ENCODE data around the gene KCNMB2. TPM values are rescaled to one million over a fixed set of nuclear protein-coding genes. Genes with fewer than 3 reads are reported as not detected.

Gene KCNMB2
- total RNA-seq, 4 donors from 2014 or later, result 0.82 TPM; not detected in 3

- no peak for TF ChIP-seq POLR2AphosphoS5 (IDR thresholded peaks at IDR 0.05)
- TF ChIP-seq POLR2A (IDR thresholded peaks at IDR 0.05), result no peak
- TF ChIP-seq, protein P1, sequence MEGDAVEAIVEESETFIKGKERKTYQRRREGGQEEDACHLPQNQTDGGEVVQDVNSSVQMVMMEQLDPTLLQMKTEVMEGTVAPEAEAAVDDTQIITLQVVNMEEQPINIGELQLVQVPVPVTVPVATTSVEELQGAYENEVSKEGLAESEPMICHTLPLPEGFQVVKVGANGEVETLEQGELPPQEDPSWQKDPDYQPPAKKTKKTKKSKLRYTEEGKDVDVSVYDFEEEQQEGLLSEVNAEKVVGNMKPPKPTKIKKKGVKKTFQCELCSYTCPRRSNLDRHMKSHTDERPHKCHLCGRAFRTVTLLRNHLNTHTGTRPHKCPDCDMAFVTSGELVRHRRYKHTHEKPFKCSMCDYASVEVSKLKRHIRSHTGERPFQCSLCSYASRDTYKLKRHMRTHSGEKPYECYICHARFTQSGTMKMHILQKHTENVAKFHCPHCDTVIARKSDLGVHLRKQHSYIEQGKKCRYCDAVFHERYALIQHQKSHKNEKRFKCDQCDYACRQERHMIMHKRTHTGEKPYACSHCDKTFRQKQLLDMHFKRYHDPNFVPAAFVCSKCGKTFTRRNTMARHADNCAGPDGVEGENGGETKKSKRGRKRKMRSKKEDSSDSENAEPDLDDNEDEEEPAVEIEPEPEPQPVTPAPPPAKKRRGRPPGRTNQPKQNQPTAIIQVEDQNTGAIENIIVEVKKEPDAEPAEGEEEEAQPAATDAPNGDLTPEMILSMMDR (IDR thresholded peaks at IDR 0.05), result no peak
- TF ChIP-seq EP300 (IDR thresholded peaks at IDR 0.05; ENCODE audit: low read depth), result no peak
- Histone ChIP-seq H3K27ac (no peak overlapping the region), H3K4me1 (no peaks in the 10 kb centered on the region), H3K9me3 (no peaks in the 10 kb centered on the region), H3K27me3 (no peaks in the 10 kb centered on the region), H3K36me3 (no peaks in the 10 kb centered on the region), H3K4me3 (no peak overlapping the region)
- no peak for DNase-seq
- in situ Hi-C loops (cut with MboI; ENCODE audit: low pct_ligation_motif_present in 1 of 4, low pct_unique_long_range_greater_than_20kb in 1 of 4, low sequenced_read_pairs in 3 of 4), result no loop called here
- intact Hi-C loops (cut with DNase I; ENCODE audit: low total_unique reads), result no loop called here
- 33 to 40% methylated on average over 3 of the region's 3 CpGs for WGBS, 2 donors (ENCODE audit: low coverage in 1 of 2)
Observed at GRCh38 chr3:178618197-178618596, 82.0 kb downstream of the KCNMB2 start.

- TF ChIP-seq POLR2A (IDR thresholded peaks at IDR 0.05) (no peak), POLR2AphosphoS5 (IDR thresholded peaks at IDR 0.05) (no peak), EP300 (IDR thresholded peaks at IDR 0.05; ENCODE audit: low read depth) (no peak)
- TF ChIP-seq, protein P1 (IDR thresholded peaks at IDR 0.05), result no peak
- Histone ChIP-seq H3K4me3 (no peak overlapping the region), H3K4me1 (no peaks in the 10 kb centered on the region), H3K36me3 (no peaks in the 10 kb centered on the region), H3K27ac (no peak overlapping the region), H3K9me3 (no peaks in the 10 kb centered on the region), H3K27me3 (no peaks in the 10 kb centered on the region)
- no peak for DNase-seq
- intact Hi-C loops (cut with DNase I; ENCODE audit: low total_unique reads) (no loop called here), in situ Hi-C loops (cut with MboI; ENCODE audit: low pct_ligation_motif_present in 1 of 4, low pct_unique_long_range_greater_than_20kb in 1 of 4, low sequenced_read_pairs in 3 of 4) (no loop called here)
- WGBS, 2 donors (ENCODE audit: low coverage in 1 of 2), result 66 to 67% methylated on average over 2 of the region's 2 CpGs
Observed at GRCh38 chr3:178618896-178619295, 82.7 kb downstream of the KCNMB2 start.

DNA sequence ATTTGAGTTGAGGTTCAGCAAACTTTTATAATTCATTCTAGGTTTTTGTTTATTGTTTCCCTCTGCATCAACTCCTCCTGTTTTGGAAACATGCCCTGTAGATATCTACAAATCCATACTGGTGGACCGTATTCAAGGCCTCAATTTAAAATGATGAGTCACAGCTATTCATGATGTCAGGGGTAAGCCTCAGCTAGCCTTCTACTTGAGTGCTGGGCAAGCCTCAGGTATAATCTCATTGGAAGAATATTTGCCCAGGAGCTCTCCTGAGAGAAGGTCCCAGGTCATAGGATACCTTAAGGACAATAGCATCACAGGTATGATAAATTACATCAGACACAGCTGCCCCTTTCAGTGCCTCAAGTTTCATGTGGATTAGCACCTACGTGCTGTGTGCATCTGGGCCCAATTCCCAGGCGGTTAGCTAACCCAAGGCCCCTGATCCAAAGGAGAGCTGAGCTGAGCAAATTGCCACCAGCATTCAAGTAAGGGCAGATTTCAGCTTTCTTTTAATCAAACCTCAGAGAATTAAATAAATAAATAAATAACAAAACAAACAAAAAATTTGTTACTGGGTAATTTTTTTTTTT lies 87.5 kb downstream of the KCNMB2 start:
- in situ Hi-C loops (cut with MboI; ENCODE audit: low pct_ligation_motif_present in 1 of 4, low pct_unique_long_range_greater_than_20kb in 1 of 4, low sequenced_read_pairs in 3 of 4), result no loop called here
- intact Hi-C loops (cut with DNase I; ENCODE audit: low total_unique reads), result no loop called here
- TF ChIP-seq POLR2A (IDR thresholded peaks at IDR 0.05), result no peak
- TF ChIP-seq, protein P1 (IDR thresholded peaks at IDR 0.05), result no peak
- TF ChIP-seq POLR2AphosphoS5 (IDR thresholded peaks at IDR 0.05), result no peak
- TF ChIP-seq EP300 (IDR thresholded peaks at IDR 0.05; ENCODE audit: low read depth), result no peak
- DNase-seq, result no peak
- no peaks in the 10 kb centered on the region for H3K27me3 ChIP-seq
- H3K27ac ChIP-seq, result no peak overlapping the region
- H3K4me3 ChIP-seq, result no peak overlapping the region
- H3K4me1 ChIP-seq, result no peaks in the 10 kb centered on the region
- H3K9me3 ChIP-seq, result no peaks in the 10 kb centered on the region
- 0 to 64% methylated on average over 1 to 3 of the region's 3 CpGs for WGBS, 2 donors (ENCODE audit: low coverage in 1 of 2)
- H3K36me3 ChIP-seq, result no peaks in the 10 kb centered on the region

GRCh38 chr3:178624276-178624675 lies 88.0 kb downstream of the KCNMB2 start:
- no peak overlapping the region for H3K4me3 ChIP-seq
- no peaks in the 10 kb centered on the region for H3K36me3 ChIP-seq
- H3K4me1 ChIP-seq, result no peaks in the 10 kb centered on the region
- DNase-seq, result no peak
- H3K9me3 ChIP-seq, result no peaks in the 10 kb centered on the region
- in situ Hi-C loops (cut with MboI; ENCODE audit: low pct_ligation_motif_present in 1 of 4, low pct_unique_long_range_greater_than_20kb in 1 of 4, low sequenced_read_pairs in 3 of 4) (no loop called here), intact Hi-C loops (cut with DNase I; ENCODE audit: low total_unique reads) (no loop called here)
- no peak for TF ChIP-seq EP300 (IDR thresholded peaks at IDR 0.05; ENCODE audit: low read depth)
- TF ChIP-seq POLR2AphosphoS5 (IDR thresholded peaks at IDR 0.05), result no peak
- no peak for TF ChIP-seq POLR2A (IDR thresholded peaks at IDR 0.05)
- TF ChIP-seq, protein P1 (IDR thresholded peaks at IDR 0.05), result no peak
- H3K27me3 ChIP-seq, result no peaks in the 10 kb centered on the region
- H3K27ac ChIP-seq, result no peak overlapping the region

Measured in transverse colon (tissue), 4 donors.